Cardiac fibroblast (primary cell): ENCODE data around the gene TCF7L1.
A peak's percentile ranks its signal among the peaks of the same experiment; 100 is the strongest.

Experiments
- DNase-seq, 2 donors: peaks; one replicate each; pipeline versions ENCODE4 v3.0.0 to v3.0.0-alpha.2; 2010; ENCODE audit warnings: low read depth in 2 of 2
- H3K4me3 ChIP-seq, 2 donors: replicated peaks in 1 of 2; 1 replicate in 1 of 2; 2 replicates in 1 of 2; pipeline ENCODE4 v1.5.1; 2011; ENCODE audit warnings: low read depth in 2 of 2, low read length in 2 of 2, mild to moderate bottlenecking in 2 of 2, moderate library complexity in 1 of 2
- CTCF ChIP-seq: IDR thresholded peaks from one replicate; pipeline ENCODE4 v1.5.1; 2011; ENCODE audit warnings: low read depth, mild to moderate bottlenecking, low read length, inconsistent platforms

The TCF7L1 gene

GRCh38 chr2:85259101-85259590 is 126.0 kb downstream of the TCF7L1 start:
- TF ChIP-seq CTCF: no peak
- H3K4me3 ChIP-seq: no peak overlapping the region
- peak; percentile 60 to 78 for DNase-seq

- no peak for TF ChIP-seq CTCF
- no peak for DNase-seq
- no peak overlapping the region for H3K4me3 ChIP-seq
Observed at GRCh38 chr2:85259879-85260278, 126.7 kb downstream of the TCF7L1 start.

- no peak overlapping the region for H3K4me3 ChIP-seq
- no peak for DNase-seq
- TF ChIP-seq CTCF: no peak
Observed at GRCh38 chr2:85263591-85263990, 130.4 kb downstream of the TCF7L1 start.

GRCh38 chr2:85264471-85264870 is 131.3 kb downstream of the TCF7L1 start:
- peak; percentile 47 to 62 for DNase-seq
- no peak for TF ChIP-seq CTCF
- no peak overlapping the region for H3K4me3 ChIP-seq

- TF ChIP-seq CTCF: no peak
- H3K4me3 ChIP-seq: no peak overlapping the region
- no peak for DNase-seq
Observed at GRCh38 chr2:85265304-85265703, 132.1 kb downstream of the TCF7L1 start.

- DNase-seq: peak; percentile 68 to 82
- peak; percentile 93 for TF ChIP-seq CTCF
- no peak overlapping the region for H3K4me3 ChIP-seq
Observed at GRCh38 chr2:85266146-85267041, 133.2 kb downstream of the TCF7L1 start.
